ENCODE data around the gene VGLL4. TPM values are rescaled to one million over a fixed set of nuclear protein-coding genes. Genes with fewer than 3 reads are reported as not detected.

VGLL4 gene
- total RNA-seq, 1 experiment from 2014 or later = 42.1 TPM

GRCh38 chr3:11576453-11576852 lies 67.3 kb downstream of the VGLL4 start:
- Histone ChIP-seq H3K79me1 (ENCODE audit: insufficient read depth, low read depth, low read length, poor library complexity, severe bottlenecking) (peaks cover 10% of the 10 kb centered on the region), H2BK120ac (ENCODE audit: low read depth, low read length, poor library complexity, severe bottlenecking) (no peak overlapping the region), H3K14ac (ENCODE audit: insufficient read depth, low read length) (no peak overlapping the region; the same call in 1 of the 2 replicates), H4K5ac (ENCODE audit: insufficient read length, low read depth, low read length) (no peak overlapping the region), H3K4me1 (ENCODE audit: insufficient read depth, low read length) (0 out of 2 replicates have a peak, but pooled peaks cover 2% of the 10 kb centered on the region), H2BK20ac (ENCODE audit: low read depth, low read length, poor library complexity, severe bottlenecking) (no peak overlapping the region), H3K79me2 (ENCODE audit: insufficient read depth, low read length) (peaks cover 18% of the 10 kb centered on the region; the same call in 1 of the 2 replicates), H3K9ac (ENCODE audit: extremely low read depth, insufficient read length, low read length) (no peak overlapping the region), H2BK15ac (ENCODE audit: low read depth, low read length) (no peak overlapping the region), H3K9me3 (ENCODE audit: control insufficient read depth, low read depth, low read length) (no peaks in the 10 kb centered on the region), H2BK12ac (ENCODE audit: insufficient read length, low read depth, low read length) (no peak overlapping the region), H4K8ac (replicated peaks; ENCODE audit: insufficient read length, low read depth, low read length) (no peak overlapping the region), H3T11ph (ENCODE audit: low read length) (no peak overlapping the region), H3K23ac (ENCODE audit: insufficient read length, low read depth, low read length) (no peak overlapping the region), H3K4me2 (ENCODE audit: insufficient read depth, insufficient read length, low read length) (no peak overlapping the region), H3K27me3 (ENCODE audit: insufficient read depth, low read length) (no peaks in the 10 kb centered on the region), H4K91ac (ENCODE audit: insufficient read length, low read depth, low read length) (no peak overlapping the region), H4K20me1 (ENCODE audit: control insufficient read depth, insufficient read depth, insufficient read length) (peaks cover 2% of the 10 kb centered on the region), H3K27ac (ENCODE audit: insufficient read length, low read depth, low read length) (no peak overlapping the region), H2BK5ac (ENCODE audit: insufficient read length, low read length) (no peak overlapping the region), H2AK5ac (ENCODE audit: insufficient read length, low read length) (no peak overlapping the region), H2AFZ (ENCODE audit: low read length) (no peak overlapping the region), H3K56ac (ENCODE audit: insufficient read length, low read depth, low read length) (no peak overlapping the region), H3K4ac (ENCODE audit: low read depth, low read length) (no peak overlapping the region), H3K23me2 (ENCODE audit: insufficient read length, low read depth, low read length, poor library complexity, severe bottlenecking) (no peaks in the 10 kb centered on the region), H3K18ac (ENCODE audit: insufficient read length, low read depth, low read length) (no peak overlapping the region)
- no peaks in the 10 kb centered on the region for H3K27me3 Mint-ChIP-seq (ENCODE audit: low read depth)
- no peak for DNase-seq
- peak overlapping the region in 2 of 3 experiments; percentile 44 to 78; a peak in 3 of 7 replicates for H3K27ac Mint-ChIP-seq
- peaks cover 9 to 23% (median 11%) of the 10 kb centered on the region in 3 experiments for H3K36me3 Mint-ChIP-seq (ENCODE audit: insufficient read depth in 1 of 3, low read depth in 3 of 3)
- TF ChIP-seq CTCF (conservative IDR thresholded peaks at IDR 0.05) = no peak
- peaks cover 11 to 15% of the 10 kb centered on the region in 2 experiments for H3K4me1 Mint-ChIP-seq
- WGBS (ENCODE audit: extremely low coverage, insufficient read length, low lambda C conversion rate) = no CpG with 5 or more reads among the region's 9 CpGs
- H3K4me3 Mint-ChIP-seq = no peak overlapping the region
- no peaks in the 10 kb centered on the region for H3K9me3 Mint-ChIP-seq

Measured in H9 (cell line).